Measurements from ENCODE around the gene ITGB1BP1.

Gene ITGB1BP1

GRCh38 chr2:9364791-9365497 lies 58.4 kb downstream of the ITGB1BP1 start:
- peaks cover 37 to 54% of the 10 kb centered on the region in 2 donors for H3K36me3 ChIP-seq (ENCODE audit: control insufficient read depth in 2 of 2, insufficient read depth in 2 of 2, low read length in 2 of 2)
- H3K27ac ChIP-seq (ENCODE audit: low read depth in 2 of 2, low read length in 2 of 2) = no peak overlapping the region
- no peaks in the 10 kb centered on the region for H3K9me3 ChIP-seq (ENCODE audit: control insufficient read depth in 2 of 2, low read length in 2 of 2)
- no peak overlapping the region for H3K9ac ChIP-seq (ENCODE audit: low read depth in 1 of 2, low read length in 2 of 2)
- H3K27me3 ChIP-seq (ENCODE audit: control insufficient read depth in 2 of 2, insufficient read depth in 2 of 2, low read length in 2 of 2) = no peaks in the 10 kb centered on the region
- no peaks in the 10 kb centered on the region for H3K4me1 ChIP-seq (ENCODE audit: control insufficient read depth in 2 of 2, insufficient read depth in 2 of 2, low read length in 2 of 2)
- no peak overlapping the region for H3K4me3 ChIP-seq (ENCODE audit: low read length in 2 of 2)

- no peak overlapping the region for H3K9ac ChIP-seq (ENCODE audit: low read depth in 1 of 2, low read length in 2 of 2)
- no peak overlapping the region for H3K27ac ChIP-seq (ENCODE audit: low read depth in 2 of 2, low read length in 2 of 2)
- H3K36me3 ChIP-seq (ENCODE audit: control insufficient read depth in 2 of 2, insufficient read depth in 2 of 2, low read length in 2 of 2) = peaks cover 43 to 57% of the 10 kb centered on the region in 2 donors
- H3K9me3 ChIP-seq (ENCODE audit: control insufficient read depth in 2 of 2, low read length in 2 of 2) = no peaks in the 10 kb centered on the region
- no peaks in the 10 kb centered on the region for H3K27me3 ChIP-seq (ENCODE audit: control insufficient read depth in 2 of 2, insufficient read depth in 2 of 2, low read length in 2 of 2)
- no peak overlapping the region for H3K4me3 ChIP-seq (ENCODE audit: low read length in 2 of 2)
- no peaks in the 10 kb centered on the region for H3K4me1 ChIP-seq (ENCODE audit: control insufficient read depth in 2 of 2, insufficient read depth in 2 of 2, low read length in 2 of 2)
Observed at GRCh38 chr2:9364373-9364772, 59.0 kb downstream of the ITGB1BP1 start.

GRCh38 chr2:9360701-9361100 lies 62.6 kb downstream of the ITGB1BP1 start:
- no peak overlapping the region for H3K4me3 ChIP-seq (ENCODE audit: low read length in 2 of 2)
- no peaks in the 10 kb centered on the region for H3K27me3 ChIP-seq (ENCODE audit: control insufficient read depth in 2 of 2, insufficient read depth in 2 of 2, low read length in 2 of 2)
- H3K27ac ChIP-seq (ENCODE audit: low read depth in 2 of 2, low read length in 2 of 2) = no peak overlapping the region
- H3K9ac ChIP-seq (ENCODE audit: low read depth in 1 of 2, low read length in 2 of 2) = no peak overlapping the region
- H3K9me3 ChIP-seq (ENCODE audit: control insufficient read depth in 2 of 2, low read length in 2 of 2) = no peaks in the 10 kb centered on the region
- H3K4me1 ChIP-seq (ENCODE audit: control insufficient read depth in 2 of 2, insufficient read depth in 2 of 2, low read length in 2 of 2) = no peaks in the 10 kb centered on the region
- peaks cover 38 to 54% of the 10 kb centered on the region in 2 donors for H3K36me3 ChIP-seq (ENCODE audit: control insufficient read depth in 2 of 2, insufficient read depth in 2 of 2, low read length in 2 of 2)

GRCh38 chr2:9360110-9360509 lies 63.2 kb downstream of the ITGB1BP1 start:
- H3K27ac ChIP-seq (ENCODE audit: low read depth in 2 of 2, low read length in 2 of 2) = no peak overlapping the region
- H3K4me3 ChIP-seq (ENCODE audit: low read length in 2 of 2) = no peak overlapping the region
- H3K9ac ChIP-seq (ENCODE audit: low read depth in 1 of 2, low read length in 2 of 2) = no peak overlapping the region
- peaks cover 32 to 48% of the 10 kb centered on the region in 2 donors for H3K36me3 ChIP-seq (ENCODE audit: control insufficient read depth in 2 of 2, insufficient read depth in 2 of 2, low read length in 2 of 2)
- peaks cover 0 to 2% of the 10 kb centered on the region in 2 donors for H3K27me3 ChIP-seq (ENCODE audit: control insufficient read depth in 2 of 2, insufficient read depth in 2 of 2, low read length in 2 of 2)
- no peaks in the 10 kb centered on the region for H3K9me3 ChIP-seq (ENCODE audit: control insufficient read depth in 2 of 2, low read length in 2 of 2)
- no peaks in the 10 kb centered on the region for H3K4me1 ChIP-seq (ENCODE audit: control insufficient read depth in 2 of 2, insufficient read depth in 2 of 2, low read length in 2 of 2)

- H3K36me3 ChIP-seq (ENCODE audit: control insufficient read depth in 2 of 2, insufficient read depth in 2 of 2, low read length in 2 of 2) = peaks cover 26 to 41% of the 10 kb centered on the region in 2 donors
- H3K4me1 ChIP-seq (ENCODE audit: control insufficient read depth in 2 of 2, insufficient read depth in 2 of 2, low read length in 2 of 2) = no peaks in the 10 kb centered on the region
- no peaks in the 10 kb centered on the region for H3K9me3 ChIP-seq (ENCODE audit: control insufficient read depth in 2 of 2, low read length in 2 of 2)
- H3K27me3 ChIP-seq (ENCODE audit: control insufficient read depth in 2 of 2, insufficient read depth in 2 of 2, low read length in 2 of 2) = peaks cover 0 to 2% of the 10 kb centered on the region in 2 donors
- H3K4me3 ChIP-seq (ENCODE audit: low read length in 2 of 2) = no peak overlapping the region
- no peak overlapping the region for H3K27ac ChIP-seq (ENCODE audit: low read depth in 2 of 2, low read length in 2 of 2)
- H3K9ac ChIP-seq (ENCODE audit: low read depth in 1 of 2, low read length in 2 of 2) = no peak overlapping the region
Observed at GRCh38 chr2:9359463-9359862, 63.9 kb downstream of the ITGB1BP1 start.

GRCh38 chr2:9358846-9359245 lies 64.5 kb downstream of the ITGB1BP1 start:
- peaks cover 28 to 41% of the 10 kb centered on the region in 2 donors for H3K36me3 ChIP-seq (ENCODE audit: control insufficient read depth in 2 of 2, insufficient read depth in 2 of 2, low read length in 2 of 2)
- H3K4me3 ChIP-seq (ENCODE audit: low read length in 2 of 2) = no peak overlapping the region
- H3K27me3 ChIP-seq (ENCODE audit: control insufficient read depth in 2 of 2, insufficient read depth in 2 of 2, low read length in 2 of 2) = peaks cover 0 to 2% of the 10 kb centered on the region in 2 donors
- no peak overlapping the region for H3K27ac ChIP-seq (ENCODE audit: low read depth in 2 of 2, low read length in 2 of 2)
- H3K4me1 ChIP-seq (ENCODE audit: control insufficient read depth in 2 of 2, insufficient read depth in 2 of 2, low read length in 2 of 2) = no peaks in the 10 kb centered on the region
- H3K9ac ChIP-seq (ENCODE audit: low read depth in 1 of 2, low read length in 2 of 2) = no peak overlapping the region
- H3K9me3 ChIP-seq (ENCODE audit: control insufficient read depth in 2 of 2, low read length in 2 of 2) = no peaks in the 10 kb centered on the region

GRCh38 chr2:9356261-9356660 lies 67.1 kb downstream of the ITGB1BP1 start:
- Histone ChIP-seq H3K9ac (ENCODE audit: low read depth in 1 of 2, low read length in 2 of 2) (no peak overlapping the region), H3K27me3 (ENCODE audit: control insufficient read depth in 2 of 2, insufficient read depth in 2 of 2, low read length in 2 of 2) (peaks cover 0 to 2% of the 10 kb centered on the region in 2 donors), H3K27ac (ENCODE audit: low read depth in 2 of 2, low read length in 2 of 2) (no peak overlapping the region), H3K9me3 (ENCODE audit: control insufficient read depth in 2 of 2, low read length in 2 of 2) (no peaks in the 10 kb centered on the region), H3K4me3 (ENCODE audit: low read length in 2 of 2) (no peak overlapping the region), H3K4me1 (ENCODE audit: control insufficient read depth in 2 of 2, insufficient read depth in 2 of 2, low read length in 2 of 2) (no peaks in the 10 kb centered on the region), H3K36me3 (ENCODE audit: control insufficient read depth in 2 of 2, insufficient read depth in 2 of 2, low read length in 2 of 2) (peaks cover 49 to 51% of the 10 kb centered on the region in 2 donors)

- peaks cover 0 to 2% of the 10 kb centered on the region in 2 donors for H3K27me3 ChIP-seq (ENCODE audit: control insufficient read depth in 2 of 2, insufficient read depth in 2 of 2, low read length in 2 of 2)
- no peaks in the 10 kb centered on the region for H3K4me1 ChIP-seq (ENCODE audit: control insufficient read depth in 2 of 2, insufficient read depth in 2 of 2, low read length in 2 of 2)
- H3K4me3 ChIP-seq (ENCODE audit: low read length in 2 of 2) = no peak overlapping the region
- no peak overlapping the region for H3K27ac ChIP-seq (ENCODE audit: low read depth in 2 of 2, low read length in 2 of 2)
- no peaks in the 10 kb centered on the region for H3K9me3 ChIP-seq (ENCODE audit: control insufficient read depth in 2 of 2, low read length in 2 of 2)
- H3K9ac ChIP-seq (ENCODE audit: low read depth in 1 of 2, low read length in 2 of 2) = no peak overlapping the region
- peaks cover 54 to 55% of the 10 kb centered on the region in 2 donors for H3K36me3 ChIP-seq (ENCODE audit: control insufficient read depth in 2 of 2, insufficient read depth in 2 of 2, low read length in 2 of 2)
Observed at GRCh38 chr2:9355716-9356115, 67.6 kb downstream of the ITGB1BP1 start.

- Histone ChIP-seq H3K36me3 (ENCODE audit: control insufficient read depth in 2 of 2, insufficient read depth in 2 of 2, low read length in 2 of 2) (peaks cover 55% of the 10 kb centered on the region in 2 donors), H3K27ac (ENCODE audit: low read depth in 2 of 2, low read length in 2 of 2) (no peak overlapping the region), H3K9ac (ENCODE audit: low read depth in 1 of 2, low read length in 2 of 2) (no peak overlapping the region), H3K4me1 (ENCODE audit: control insufficient read depth in 2 of 2, insufficient read depth in 2 of 2, low read length in 2 of 2) (no peaks in the 10 kb centered on the region), H3K27me3 (ENCODE audit: control insufficient read depth in 2 of 2, insufficient read depth in 2 of 2, low read length in 2 of 2) (peaks cover 0 to 2% of the 10 kb centered on the region in 2 donors), H3K4me3 (ENCODE audit: low read length in 2 of 2) (no peak overlapping the region), H3K9me3 (ENCODE audit: control insufficient read depth in 2 of 2, low read length in 2 of 2) (no peaks in the 10 kb centered on the region)
Observed at GRCh38 chr2:9355270-9355669, 68.1 kb downstream of the ITGB1BP1 start.

- H3K9ac ChIP-seq (ENCODE audit: low read depth in 1 of 2, low read length in 2 of 2) = no peak overlapping the region
- no peaks in the 10 kb centered on the region for H3K4me1 ChIP-seq (ENCODE audit: control insufficient read depth in 2 of 2, insufficient read depth in 2 of 2, low read length in 2 of 2)
- H3K9me3 ChIP-seq (ENCODE audit: control insufficient read depth in 2 of 2, low read length in 2 of 2) = no peaks in the 10 kb centered on the region
- peaks cover 0 to 2% of the 10 kb centered on the region in 2 donors for H3K27me3 ChIP-seq (ENCODE audit: control insufficient read depth in 2 of 2, insufficient read depth in 2 of 2, low read length in 2 of 2)
- H3K4me3 ChIP-seq (ENCODE audit: low read length in 2 of 2) = no peak overlapping the region
- H3K27ac ChIP-seq (ENCODE audit: low read depth in 2 of 2, low read length in 2 of 2) = no peak overlapping the region
- peaks cover 51 to 54% of the 10 kb centered on the region in 2 donors for H3K36me3 ChIP-seq (ENCODE audit: control insufficient read depth in 2 of 2, insufficient read depth in 2 of 2, low read length in 2 of 2)
Observed at GRCh38 chr2:9354318-9354717, 69.0 kb downstream of the ITGB1BP1 start.
